Jurkat, Clone E6-1 (cell line): ENCODE results near the gene RIMS4. TPM values are rescaled to one million over a fixed set of nuclear protein-coding genes. Genes with fewer than 3 reads are reported as not detected.

Source experiments
- DNase-seq: peaks from one replicate; pipeline ENCODE4 v3.0.0-alpha.2; 2011; ENCODE audit warnings: low read depth, low spot score
- H3K4me3 ChIP-seq: 2 replicates; pipeline ENCODE4 v1.5.1; 2011; ENCODE audit warnings: mild to moderate bottlenecking, low read length, control low read depth, moderate library complexity
- polyA plus RNA-seq: library from polyadenylated mRNA; unstranded; fragments of >200 nt; gene quantifications from one replicate; pipeline ENCODE4 v1.2.1, GENCODE V29; 2012; ENCODE audit warnings: missing spikeins; ENCODE audit not compliant: insufficient read length, insufficient read depth

Gene RIMS4
- polyA plus RNA-seq = 11.8 TPM

DNA sequence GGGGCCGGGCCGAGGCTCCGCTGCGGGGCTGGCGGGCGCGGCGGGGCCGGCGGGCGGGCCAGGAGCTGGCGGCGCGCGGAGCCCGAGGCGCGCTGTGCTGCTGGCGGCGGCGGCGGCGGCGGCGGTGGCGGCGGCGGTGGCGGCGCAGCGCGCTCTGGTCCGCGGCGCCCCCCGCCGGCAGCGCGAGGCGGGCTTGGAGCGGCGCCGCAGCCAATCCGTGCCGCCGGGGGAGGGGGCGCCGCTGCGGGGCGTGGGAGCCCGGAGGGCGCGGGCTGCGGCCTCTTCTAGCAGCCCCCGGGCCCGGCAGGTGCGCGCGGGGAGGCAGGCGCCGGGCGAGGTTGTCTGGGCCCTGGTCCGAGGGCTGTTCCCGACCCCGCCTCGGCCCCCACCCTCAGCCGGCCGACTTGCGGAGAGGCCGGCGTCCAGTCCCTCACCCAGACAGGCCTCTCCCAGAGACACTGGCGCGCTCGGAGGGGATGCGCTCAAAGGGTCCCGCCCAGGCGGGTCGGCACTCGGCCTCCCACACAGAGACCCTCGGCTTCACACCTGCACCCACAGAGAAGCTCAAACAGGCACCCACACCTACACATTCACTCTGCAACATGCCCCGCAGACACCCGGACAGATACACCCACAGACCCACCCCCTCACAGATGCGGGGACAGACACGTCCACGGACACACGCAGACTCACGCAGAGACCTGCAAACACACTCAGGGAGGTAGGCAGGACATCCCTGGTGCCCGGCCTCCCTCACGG is at the start of gene RIMS4:
Gene RIMS4 (minus strand): TSS at position 156 of the 759 bp plus-strand sequence. CDS start 275 bp downstream, outside the sequence.
- peak within 1 kb of the TSS; percentile 18; the same call in 1 of the 2 replicates for H3K4me3 ChIP-seq
- no peak for DNase-seq

DNA sequence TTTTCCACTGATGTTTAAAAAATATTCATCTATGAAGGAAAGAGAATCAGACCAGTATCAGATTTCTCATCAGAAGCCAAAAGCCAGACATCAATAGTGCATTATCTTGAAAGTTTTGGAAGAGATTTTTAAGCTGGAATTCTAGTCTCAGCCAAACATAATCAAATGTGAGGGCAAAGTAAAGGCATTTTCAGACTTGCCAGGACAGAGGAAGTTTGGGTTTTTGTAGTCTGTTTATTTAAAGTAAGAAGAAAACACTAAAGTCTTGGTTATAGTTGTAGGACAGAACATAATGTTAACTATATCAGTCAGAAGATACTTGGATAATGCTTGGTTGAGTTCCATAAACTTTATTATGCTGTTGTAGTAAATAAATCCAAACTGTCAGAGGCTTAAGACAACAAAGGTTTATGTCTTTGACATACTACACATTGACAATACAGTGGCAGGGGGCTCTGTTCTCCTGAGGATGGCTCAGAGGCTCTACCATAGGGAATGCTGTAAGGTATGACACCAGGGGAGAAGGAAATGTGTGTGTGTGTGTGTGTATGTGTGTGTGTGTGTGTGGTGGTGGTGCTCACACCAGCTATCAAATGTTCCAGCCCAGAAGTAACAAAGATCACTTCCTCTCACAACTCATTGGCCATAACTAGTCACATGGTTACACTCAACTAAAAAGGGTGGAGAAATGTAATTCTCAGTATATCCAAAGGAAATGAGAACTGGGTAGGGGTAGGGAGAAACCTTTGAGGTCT is 48.4 kb upstream of the RIMS4 start:
- peak; percentile 49 for DNase-seq
- no peak overlapping the region for H3K4me3 ChIP-seq

DNA sequence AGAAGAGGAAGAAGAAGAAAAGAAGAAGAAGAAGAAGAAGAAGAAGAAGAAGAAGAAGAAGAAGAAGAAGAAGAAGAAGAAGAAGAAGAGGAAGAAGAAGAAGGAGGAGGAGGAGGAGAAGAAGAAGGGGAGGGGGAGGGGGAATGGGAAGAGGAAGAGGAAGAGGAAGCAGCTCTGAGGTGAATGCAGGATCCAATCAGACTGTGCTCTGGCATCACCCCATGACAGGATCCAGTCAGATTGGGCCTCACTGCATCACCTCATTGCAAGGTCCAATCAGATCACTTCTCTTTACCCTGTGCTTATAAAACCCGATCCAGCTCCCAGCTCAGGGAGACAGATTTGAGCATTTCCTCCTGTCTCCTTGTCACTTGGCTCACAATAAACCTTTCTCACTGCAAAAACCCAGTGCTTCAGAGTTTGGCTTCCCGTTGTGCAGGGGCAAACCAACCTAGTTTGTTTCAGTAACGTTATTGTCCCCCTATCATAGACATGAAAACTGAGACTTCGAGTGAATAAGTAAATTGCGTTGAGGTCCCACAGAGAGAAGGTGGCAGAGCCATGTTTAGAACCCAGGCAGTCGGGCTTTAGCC is 46.6 kb upstream of the RIMS4 start:
- peak; percentile 34 for DNase-seq
- H3K4me3 ChIP-seq = no peak overlapping the region

DNA sequence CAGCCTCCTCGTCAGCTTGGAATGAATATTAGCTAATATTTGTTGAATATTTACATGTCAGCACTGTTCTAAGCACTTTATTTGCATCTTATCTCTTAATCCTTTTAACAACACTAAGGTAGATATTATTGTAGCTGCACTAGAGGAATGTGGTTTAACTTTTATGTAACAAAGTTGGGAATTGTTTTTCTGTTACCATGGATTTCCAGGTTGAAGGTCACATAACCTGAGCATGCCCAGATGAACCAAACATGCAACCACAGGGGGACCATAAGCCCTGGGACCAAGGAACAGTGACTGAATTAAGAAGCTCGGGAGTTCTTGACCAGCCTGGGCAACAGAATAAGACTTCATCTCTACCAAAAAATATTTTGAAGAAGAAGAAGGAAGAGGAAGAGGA is 46.1 kb upstream of the RIMS4 start:
- H3K4me3 ChIP-seq = no peak overlapping the region
- no peak for DNase-seq

DNA sequence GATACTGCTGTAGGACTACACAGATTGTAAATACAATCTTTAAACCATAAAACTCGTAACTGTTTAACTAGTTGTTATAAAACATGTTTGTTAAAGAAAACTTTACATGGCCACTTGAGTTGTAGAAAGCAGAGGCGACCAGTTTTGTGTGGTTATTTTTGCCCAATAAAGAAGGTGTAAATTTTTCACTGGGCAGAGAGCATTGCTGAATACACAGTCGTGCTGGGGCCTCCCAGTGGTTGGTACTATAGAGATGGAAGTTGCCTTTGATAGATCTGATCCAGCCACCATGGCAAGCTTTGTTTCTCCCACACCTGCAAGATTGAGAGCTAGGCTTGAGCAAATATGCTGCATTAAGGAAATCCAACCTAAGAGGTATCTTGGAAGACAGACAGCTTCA is 41.2 kb upstream of the RIMS4 start:
- H3K4me3 ChIP-seq = no peak overlapping the region
- no peak for DNase-seq

DNA sequence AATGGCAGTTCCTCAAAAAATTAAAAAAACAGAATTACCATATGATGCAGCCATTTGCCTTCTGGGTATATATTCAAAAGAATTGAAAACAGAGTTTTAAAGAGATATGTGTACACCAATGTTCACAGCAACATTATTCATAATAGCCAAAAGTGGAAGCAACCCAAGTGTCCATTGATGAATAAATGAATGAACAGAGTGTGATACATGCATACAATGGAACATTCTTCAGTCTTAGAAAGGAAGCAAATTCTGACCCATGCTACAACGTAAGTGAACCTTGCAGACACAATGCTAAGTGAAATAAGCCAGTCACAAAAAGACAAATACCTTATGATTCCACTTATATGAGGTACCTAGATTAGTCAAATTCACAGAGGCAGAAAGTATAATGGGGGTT is 40.5 kb upstream of the RIMS4 start:
- DNase-seq = no peak
- no peak overlapping the region for H3K4me3 ChIP-seq

DNA sequence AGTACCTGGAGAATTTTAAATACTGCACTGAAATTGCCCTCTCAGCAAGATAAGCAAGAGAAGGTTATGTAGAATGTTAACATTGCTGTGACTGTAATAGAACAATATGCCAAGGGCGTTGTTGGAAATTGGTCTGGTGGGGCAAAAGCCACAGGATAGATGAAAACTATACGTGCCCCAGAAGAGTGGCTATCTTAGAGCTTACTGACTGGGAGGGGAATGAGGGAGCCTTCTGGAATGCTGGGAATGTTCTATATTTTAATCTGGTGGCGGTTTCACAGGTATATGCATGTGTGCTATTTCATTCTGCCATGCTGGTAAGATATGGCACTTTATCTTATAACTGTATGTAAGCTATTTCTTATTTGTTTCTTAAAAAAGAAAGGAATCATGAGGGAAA is 39.9 kb upstream of the RIMS4 start:
- no peak for DNase-seq
- H3K4me3 ChIP-seq = no peak overlapping the region

DNA sequence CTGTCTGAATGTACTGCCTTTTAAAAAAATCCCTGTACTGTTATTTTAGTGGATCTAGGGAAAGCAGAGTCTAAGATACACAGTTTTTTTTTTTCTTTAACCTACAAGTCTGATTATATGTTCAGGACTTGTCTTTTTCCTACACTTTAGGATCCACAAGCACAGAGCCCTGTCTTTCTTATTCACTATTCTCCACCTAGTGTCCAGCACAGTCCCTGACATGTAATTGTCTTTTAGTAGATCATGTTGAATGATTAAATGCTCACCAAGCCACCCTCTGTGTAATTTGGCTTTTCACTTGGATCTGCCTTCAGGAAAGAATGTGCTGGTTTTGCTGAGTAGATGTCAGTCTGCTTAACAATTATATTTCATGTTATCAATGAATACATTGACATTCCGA is 39.4 kb upstream of the RIMS4 start:
- no peak overlapping the region for H3K4me3 ChIP-seq
- DNase-seq = no peak

DNA sequence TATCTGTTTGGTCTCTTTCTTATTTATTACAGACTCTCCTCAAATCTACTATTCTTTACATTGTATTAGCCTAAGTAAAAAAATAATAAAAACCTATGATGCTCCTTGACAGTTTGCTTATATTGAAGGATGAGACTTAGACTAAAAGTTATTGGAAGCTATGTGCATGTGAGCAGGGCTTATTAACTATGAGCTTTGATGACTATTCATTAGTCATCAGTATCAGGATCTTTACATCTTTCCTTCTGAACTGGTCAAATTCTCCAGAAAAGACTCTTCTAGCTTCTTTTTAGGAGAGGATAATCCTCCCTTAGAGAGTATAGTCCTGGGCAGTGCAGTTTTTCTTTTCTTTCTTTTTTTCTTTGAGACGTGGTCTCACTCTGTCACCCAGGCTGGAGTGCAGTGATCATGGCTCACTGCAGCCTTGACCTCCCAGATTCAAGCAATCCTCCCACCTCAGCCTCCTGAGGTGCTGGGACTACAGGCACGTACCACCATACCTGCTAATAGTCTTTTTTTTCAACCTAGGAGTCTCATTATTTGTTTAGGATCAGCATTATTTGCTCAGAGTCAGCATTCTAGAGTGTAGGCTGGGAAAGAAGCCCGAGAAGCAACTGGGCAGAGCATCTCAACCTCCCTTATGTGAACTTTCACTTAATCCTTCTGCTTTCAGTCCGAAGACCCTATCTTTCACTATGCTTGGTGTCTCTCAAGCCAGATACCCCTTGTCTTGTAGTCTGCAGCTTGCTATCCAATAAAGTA is 38.1 kb upstream of the RIMS4 start:
- no peak overlapping the region for H3K4me3 ChIP-seq
- no peak for DNase-seq

DNA sequence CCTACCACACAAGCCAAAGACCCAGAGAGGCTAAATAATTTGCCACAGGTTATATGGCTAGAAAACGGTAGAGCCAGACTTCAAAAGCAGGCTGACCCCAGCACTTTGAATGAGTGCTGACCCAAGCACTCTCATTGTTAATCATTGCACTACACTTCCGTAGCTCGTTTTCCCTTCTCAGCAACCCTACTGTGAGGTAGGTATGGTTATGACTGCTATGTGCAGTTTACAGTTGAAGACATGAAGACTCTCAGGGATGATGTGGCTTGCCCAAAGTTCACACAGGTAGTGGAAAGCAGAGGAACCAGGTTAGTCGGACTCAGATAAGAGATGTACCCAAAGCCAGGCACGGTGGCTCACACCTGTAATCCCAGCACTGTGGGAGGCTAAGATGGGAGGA is 33.5 kb upstream of the RIMS4 start:
- DNase-seq = no peak
- no peak overlapping the region for H3K4me3 ChIP-seq

DNA sequence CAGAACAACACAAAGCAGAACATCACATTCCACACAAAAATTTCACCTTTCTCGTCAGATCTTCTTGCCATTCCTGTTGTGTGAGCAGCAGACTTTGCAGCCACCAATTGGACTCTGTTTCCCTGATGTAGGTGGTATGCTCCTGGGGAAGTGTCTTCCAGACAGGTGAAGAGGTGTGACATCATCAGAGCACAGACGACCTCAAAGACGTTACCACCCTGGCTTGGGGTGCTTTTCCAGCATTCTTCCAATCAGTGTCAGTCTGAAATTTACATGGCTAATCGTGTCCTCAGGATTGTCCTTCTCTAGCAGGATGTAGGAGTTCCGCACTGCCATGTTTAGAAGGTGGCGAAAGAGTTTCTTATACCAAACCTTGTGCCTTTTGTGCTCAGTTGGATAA is 31.6 kb upstream of the RIMS4 start:
- H3K4me3 ChIP-seq = no peak overlapping the region
- DNase-seq = no peak

DNA sequence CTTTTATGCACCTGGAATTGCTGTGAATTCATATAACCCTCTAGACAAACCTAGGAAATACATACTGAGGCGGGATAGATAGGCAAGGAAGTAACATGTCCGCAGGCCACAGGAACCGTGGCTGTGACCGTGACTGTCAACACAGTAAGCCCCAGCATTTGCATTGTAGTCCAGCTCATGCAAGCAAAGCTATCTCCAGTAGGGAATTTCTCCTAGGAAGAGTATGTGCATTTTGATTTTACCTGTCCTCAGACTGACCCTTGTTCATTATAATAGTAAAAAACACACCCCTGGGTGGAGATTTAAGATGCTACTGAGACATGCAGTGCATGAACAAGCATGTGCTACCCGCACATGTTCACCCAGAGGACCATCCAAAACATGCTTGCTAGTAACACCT is 30.5 kb upstream of the RIMS4 start:
- no peak for DNase-seq
- no peak overlapping the region for H3K4me3 ChIP-seq

DNA sequence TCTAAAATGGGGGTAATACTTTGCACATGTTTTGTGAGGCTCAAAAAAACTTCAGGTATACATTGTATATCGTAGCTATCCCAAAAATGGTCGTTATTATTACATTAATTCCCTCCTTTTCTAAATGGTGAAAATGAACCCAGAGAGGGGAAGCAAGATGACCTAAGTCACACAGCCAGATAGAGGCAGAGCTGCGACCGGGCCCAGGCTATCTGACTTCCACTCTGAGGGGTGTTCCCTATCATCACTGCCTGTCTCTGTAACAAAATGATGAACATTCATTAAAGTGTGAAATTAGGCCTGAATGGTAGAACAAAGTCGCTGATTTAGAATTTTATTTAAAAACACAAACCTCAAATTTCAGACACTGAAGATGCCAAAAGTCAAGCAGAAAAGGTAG is 29.1 kb upstream of the RIMS4 start:
- no peak overlapping the region for H3K4me3 ChIP-seq
- DNase-seq = no peak

DNA sequence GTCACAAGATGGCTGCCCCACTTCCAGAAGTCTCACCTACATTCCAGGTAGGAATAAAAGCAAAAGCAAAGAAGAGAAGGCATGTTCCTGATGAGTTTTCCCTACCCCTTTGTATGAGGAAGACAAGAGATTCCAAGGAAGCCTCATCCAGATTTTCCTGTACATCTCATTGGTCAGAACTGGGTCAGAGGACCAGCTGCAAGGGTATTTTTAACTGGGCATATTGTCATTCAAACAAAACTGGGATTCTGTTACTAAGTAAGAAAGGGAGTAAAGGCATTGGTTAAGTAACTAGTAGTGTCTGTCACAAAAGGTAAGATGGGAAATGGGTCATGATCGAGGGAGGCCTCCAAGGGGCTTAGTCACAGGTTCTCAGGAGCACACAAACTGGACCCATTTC is 28.2 kb upstream of the RIMS4 start:
- DNase-seq = no peak

DNA sequence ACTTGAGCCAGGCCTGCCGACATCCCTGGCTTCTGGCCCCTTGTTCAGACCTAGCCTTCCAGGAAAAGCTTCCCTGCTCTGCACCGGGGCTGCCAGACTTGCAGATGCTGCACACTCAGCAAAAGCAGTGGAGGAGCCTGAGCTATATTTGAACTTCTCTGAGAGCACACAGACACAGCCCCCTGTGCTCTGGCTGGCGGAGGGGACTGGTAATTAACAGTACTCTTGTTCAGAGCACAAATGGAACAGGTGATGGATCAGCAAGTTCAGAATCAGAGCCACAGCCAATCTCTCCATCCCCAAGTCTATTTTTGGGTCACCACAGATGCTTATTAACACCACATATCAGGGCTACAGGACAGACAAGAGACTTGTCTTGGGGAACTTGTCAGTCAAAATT is 27.6 kb upstream of the RIMS4 start:
- H3K4me3 ChIP-seq = no peak overlapping the region
- DNase-seq = no peak

More for the DNA sequence above, 28.2 kb upstream of the RIMS4 start:
- H3K4me3 ChIP-seq = no peak overlapping the region

DNA sequence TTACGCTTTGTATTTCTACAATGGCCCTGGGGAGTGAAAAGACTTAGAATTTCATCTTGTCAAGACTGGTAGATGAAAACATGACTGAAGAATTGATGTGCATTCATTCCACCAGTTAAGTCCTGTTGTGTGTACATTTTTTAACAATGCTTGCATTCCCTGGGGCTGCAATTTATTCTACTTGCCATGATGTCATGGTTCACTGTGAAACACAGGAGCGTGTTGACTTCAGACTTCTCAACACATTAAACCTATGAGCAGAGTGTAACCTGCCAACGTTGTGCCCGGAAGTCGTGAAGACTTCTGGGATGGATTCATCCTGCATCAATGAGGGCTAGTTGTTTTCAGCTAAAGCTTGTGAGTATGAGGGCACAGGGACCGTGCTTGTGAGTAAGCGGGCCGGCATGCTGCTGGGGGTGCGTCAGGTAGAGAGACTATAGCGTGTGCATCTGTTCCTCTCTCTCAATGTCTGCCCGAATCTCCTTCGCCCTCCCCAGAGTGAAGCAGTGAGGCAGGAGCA is 26.3 kb upstream of the RIMS4 start:
- no peak overlapping the region for H3K4me3 ChIP-seq
- DNase-seq = no peak

DNA sequence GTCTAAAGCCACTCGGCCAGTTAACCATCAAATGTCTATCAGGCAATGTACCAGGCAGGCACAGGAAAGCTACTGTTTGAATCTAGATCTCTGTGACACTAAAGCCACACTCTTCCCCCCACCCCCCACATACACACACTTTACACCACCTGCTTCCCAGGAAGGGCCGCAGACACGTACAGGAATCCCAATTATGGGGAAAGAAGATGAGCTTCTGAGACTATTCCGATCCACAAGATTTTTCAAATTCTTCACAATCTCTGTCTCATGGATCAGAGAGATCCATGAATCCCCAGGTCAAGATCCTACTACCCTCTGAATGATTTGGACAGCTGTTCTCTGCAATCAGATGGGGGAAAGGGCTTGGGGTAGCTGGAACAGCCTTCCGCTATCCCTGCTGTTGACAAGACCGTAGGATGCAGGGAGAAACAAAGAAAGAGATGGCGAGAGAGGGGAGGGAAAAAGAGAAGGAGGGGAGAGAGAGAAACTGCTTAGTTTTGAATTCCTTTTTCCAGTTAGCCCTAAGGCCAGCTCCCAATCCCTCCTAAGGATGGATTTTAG is 25.4 kb upstream of the RIMS4 start:
- DNase-seq = no peak
- H3K4me3 ChIP-seq = no peak overlapping the region

DNA sequence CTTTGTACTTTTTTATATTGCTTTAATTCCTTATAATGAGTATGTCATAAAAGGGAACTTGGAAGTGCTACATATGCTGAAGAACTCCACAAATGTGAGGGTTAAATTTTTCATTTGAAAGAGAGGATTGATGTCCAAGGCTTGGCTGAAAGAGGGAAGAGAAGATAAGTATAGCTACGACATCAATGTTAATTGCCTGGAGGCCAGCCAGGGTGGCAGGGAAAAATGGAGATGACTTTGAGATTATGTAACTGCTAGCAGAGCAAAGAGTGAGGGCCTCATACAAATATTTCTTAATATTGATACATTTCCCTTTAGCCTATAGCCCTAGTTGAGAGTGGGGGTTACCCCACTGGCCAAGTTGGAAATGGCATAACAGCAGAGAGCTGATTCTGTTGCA is 24.8 kb upstream of the RIMS4 start:
- DNase-seq = no peak
- no peak overlapping the region for H3K4me3 ChIP-seq

DNA sequence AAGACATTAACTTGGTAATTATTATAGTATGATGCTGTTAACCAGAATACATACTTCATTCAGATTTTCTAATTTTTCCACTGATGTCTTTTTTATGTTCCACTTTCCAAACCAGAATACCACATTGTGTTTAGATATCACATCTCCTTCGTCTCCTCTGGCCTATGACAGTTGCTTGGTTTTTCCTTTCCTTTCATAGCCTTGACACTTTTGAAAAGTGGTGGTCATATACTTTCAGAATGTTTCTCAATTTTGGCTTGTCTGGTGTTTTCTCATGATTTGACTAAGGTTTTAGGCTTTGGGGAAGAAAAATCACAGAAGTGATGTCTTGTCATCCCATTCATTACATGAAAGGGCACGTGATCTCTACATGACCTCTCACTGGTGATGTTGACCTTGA is 24.3 kb upstream of the RIMS4 start:
- no peak for DNase-seq
- no peak overlapping the region for H3K4me3 ChIP-seq
